Left kidney (tissue), 2 donors: ENCODE data around the gene UBASH3A. TPM values are rescaled to one million over a fixed set of nuclear protein-coding genes. Genes with fewer than 3 reads are reported as not detected.

Experiments
- DNase-seq: peaks from one replicate; pipeline ENCODE4 v3.0.0-alpha.2; 2013
- polyA plus RNA-seq: library from polyadenylated mRNA; unstranded; fragments of 120-200 nt; gene quantifications from one replicate; pipeline ENCODE4 v1.2.1, GENCODE V29; 2013; ENCODE audit not compliant: insufficient read length

The UBASH3A gene
- polyA plus RNA-seq, 1 donor, result not detected

DNA sequence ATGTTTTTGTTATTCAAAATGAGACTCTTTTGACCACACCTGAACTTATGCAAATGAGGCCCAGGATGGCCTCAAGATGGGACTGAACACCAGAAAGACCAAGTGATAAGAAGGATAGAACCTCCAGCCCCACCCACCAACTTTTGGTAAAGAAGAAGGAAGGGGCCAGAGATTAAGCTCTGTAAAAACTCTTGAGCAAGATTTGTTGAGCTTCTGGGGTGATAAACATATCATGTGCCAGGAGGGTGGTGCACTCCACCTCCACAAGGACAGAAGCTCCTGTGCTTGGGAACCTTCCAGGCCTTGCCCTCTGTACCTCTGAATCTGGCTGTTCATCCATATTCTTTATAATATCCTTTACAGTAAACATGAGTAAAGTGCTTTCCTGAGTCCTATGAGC is 87.0 kb downstream of the UBASH3A start:
- no peak for DNase-seq

DNA sequence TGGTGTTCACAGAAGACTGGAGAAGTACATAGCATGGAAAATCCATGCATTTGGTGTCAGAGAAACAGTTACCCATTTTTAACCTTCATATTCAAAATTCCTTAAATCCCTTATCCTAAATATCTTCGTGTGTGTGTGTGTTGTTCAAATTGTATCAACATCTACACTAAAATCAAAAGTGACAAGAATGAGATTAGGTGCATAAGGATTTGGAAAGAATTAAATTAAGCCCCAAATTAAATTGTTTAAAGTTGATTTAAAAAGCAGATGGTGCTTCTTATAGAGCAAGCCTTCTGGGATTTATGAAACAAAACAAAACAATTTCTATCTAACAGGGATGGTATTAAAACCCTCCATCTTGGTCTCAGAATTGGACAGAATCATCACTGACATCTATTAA is 87.6 kb downstream of the UBASH3A start:
- no peak for DNase-seq

DNA sequence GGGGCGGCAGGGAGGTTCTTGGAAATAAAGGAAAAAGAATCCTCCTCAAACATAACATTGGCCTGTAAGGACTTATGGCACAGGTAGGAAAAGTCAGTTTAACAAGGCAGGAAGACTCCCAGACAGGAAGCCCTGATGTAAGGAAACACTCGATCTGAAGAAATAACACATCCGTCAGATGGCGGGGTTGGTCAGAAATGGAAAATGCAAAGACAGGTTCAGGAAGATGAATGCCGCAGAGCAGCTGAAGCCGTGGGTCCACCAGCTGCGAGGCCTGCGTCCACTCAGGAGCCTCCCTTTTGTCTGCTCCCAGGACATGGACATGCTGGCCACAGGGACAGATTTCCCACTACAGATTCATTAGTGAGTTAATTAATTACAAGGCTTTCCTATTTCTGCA is 88.5 kb downstream of the UBASH3A start:
- no peak for DNase-seq

DNA sequence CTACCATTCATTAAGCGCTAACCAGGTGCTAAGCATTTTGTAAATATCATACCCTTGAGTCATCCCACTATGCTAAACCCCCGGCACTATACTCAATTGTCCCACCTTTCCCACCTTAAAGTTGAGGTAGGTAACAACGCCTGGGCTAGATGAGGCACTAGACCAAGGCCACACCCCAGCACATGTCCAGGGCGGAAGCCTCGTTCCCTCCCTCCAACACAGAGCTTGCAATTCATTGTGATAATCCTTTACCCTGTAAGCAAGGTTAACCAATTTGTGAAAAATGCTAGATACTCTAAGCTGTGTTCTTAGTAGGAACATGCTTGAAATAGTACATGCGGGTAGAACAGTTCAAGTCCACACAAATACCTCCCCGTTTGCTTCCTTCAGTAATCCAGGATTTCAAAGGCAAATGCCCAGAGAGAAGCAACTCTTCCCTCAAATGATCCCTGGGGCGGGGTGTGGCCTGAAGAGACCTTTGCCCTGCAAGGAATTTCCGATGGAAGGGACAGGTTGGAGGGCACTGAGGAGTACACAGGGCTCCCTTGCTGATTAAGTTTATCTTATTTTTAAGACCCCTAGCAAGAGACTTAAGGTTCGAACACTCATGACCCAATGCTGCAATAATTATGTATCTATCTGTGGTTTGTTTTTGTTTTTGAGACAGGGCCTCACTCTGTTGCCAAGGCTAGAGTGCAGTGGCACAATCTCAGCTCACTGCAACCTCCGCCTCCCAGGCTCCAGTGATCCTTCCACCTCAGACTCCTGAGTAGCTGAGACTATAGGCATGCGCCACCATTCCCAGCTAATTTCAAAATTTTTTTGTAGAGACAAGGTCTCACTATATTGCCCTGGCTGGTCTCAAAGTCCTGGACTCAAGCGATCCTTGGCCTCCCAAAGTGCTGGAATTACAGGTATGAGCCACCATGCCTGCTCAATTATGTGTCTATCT is 89.7 kb downstream of the UBASH3A start:
- DNase-seq, result no peak

DNA sequence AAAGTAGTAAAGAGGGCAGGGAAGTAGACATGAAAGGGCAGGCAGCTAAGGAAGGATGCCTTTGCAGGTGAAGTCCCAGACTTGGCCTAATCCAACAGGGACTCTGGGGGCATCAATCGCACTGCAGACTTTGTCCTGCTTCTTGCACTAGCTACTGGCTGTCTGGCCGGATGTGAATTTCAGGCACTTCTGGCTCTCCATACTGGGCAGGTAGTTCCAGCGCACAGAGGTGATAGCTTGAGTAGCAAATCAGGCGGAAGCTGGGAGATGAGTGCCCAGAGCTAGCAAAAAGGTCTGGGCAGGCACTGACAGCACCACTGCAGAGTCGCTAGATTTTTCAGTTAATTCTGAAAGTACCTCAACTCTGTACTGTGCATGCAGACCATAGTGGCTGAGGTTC is 91.3 kb downstream of the UBASH3A start:
- DNase-seq, result no peak

DNA sequence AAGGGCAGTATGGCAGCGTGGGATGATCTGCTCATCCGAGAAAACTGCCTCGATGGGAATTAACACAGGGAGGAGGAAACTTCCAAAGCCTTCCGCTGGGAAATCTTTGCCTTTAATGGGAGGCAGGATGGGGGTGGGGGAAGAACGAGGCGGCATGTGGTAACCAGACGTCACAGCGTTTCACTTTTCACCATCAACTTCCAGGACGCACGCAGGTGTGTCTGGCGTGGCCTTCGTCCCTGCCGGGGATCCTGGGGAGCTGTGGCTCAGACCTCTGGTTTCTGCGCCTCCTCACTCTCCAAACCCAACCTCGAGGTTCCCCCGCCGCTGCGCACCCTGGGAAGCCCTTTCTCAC is 92.0 kb downstream of the UBASH3A start:
- no peak for DNase-seq

DNA sequence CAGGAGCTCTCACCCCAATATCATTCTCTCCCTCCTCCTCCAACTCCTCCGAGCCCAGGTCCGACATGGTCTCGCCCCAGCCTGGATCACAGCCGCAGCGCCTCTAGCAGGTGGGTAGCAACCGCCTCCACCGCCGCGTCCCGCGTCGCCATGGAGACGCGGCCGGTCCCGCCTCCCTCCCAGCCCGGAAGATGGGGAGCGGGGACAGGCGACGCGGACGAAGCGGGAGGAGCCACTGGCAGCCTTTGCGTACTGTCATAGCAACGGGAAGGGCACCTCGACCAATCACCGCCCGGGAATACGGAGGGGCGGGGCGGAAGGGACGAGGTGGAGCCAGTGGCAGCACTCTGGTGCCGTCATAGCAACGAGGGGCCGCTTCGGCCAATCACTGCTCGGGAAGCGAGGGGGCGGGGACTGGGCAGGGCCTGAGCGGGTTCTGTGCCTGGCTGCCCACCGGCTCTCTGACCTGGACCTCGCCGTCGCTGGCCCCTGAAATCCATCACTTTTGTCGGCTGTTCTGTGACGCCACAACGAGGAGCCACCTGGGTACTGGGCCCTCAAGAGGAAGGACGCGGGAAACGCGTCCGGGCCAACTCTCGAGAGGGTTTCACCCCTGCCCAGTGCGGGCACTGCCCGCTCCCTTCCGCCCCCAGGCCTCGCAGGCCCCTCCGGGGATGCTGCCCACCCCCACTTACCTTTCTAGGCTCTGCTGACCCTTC is 92.6 kb downstream of the UBASH3A start, which contains the start of gene RSPH1:
Gene RSPH1, minus strand, starts transcription at position 105 of the 719 bp plus-strand sequence. Its CDS starts 38 bp downstream, at position 67.
- DNase-seq, result peak; percentile 99

DNA sequence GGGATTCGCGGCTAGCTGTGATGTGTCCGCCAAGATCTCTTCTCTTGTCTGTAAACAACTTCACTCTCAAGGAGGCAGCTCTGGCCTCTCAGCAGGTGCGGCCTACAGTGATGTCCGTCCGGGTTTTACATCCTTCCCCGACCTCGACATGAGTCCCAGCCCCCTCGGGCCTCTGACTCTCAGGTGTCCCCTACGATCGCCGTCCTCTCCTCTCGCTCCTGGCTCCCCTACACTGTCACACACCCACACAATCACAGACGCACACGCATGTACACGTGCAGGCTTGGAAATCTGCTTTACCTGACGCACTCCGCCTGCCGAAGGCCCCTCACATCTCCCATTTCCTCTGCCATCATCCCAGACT is 93.1 kb downstream of the UBASH3A start:
- DNase-seq, result no peak

Other genes with a start within 250 kb of the UBASH3A start
- gene ABCG1, start 184.8 kb upstream of the UBASH3A start, polyA plus RNA-seq, result 10.2 TPM
- gene TFF3, start 88.5 kb upstream of the UBASH3A start, polyA plus RNA-seq, result 3.0 TPM
- gene TFF2, start 52.9 kb upstream of the UBASH3A start, polyA plus RNA-seq, result not detected
- gene TFF1, start 37.4 kb upstream of the UBASH3A start, polyA plus RNA-seq, result not detected
- gene TMPRSS3, start 7.8 kb upstream of the UBASH3A start, polyA plus RNA-seq, result 1.7 TPM
- 14.4 TPM for gene RSPH1, start 92.3 kb downstream of the UBASH3A start, polyA plus RNA-seq
- gene SLC37A1, start 110.0 kb downstream of the UBASH3A start, polyA plus RNA-seq, result 8.0 TPM
- 44.3 TPM for gene PDE9A, start 249.7 kb downstream of the UBASH3A start, polyA plus RNA-seq